Fibroblast of pulmonary artery (primary cell): ENCODE results near the gene CDH20.

Experiments used
- DNase-seq: peaks from one replicate; pipeline ENCODE4 v3.0.0-alpha.2; 2010; ENCODE audit warnings: low read depth
- H3K4me3 ChIP-seq: replicated peaks from 2 replicates; pipeline ENCODE4 v1.5.1; 2011; ENCODE audit warnings: low read depth, mild to moderate bottlenecking, control low read depth, low read length, moderate library complexity
- CTCF ChIP-seq: IDR thresholded peaks from 2 replicates; pipeline ENCODE4 v1.5.1; 2011; ENCODE audit warnings: mild to moderate bottlenecking, control low read depth, low read length, inconsistent platforms; ENCODE audit errors: missing control alignments

Gene CDH20

GRCh38 chr18:61471541-61471940 lies 138.3 kb downstream of the CDH20 start:
- no peak for DNase-seq
- TF ChIP-seq CTCF: no peak
- no peak overlapping the region for H3K4me3 ChIP-seq

GRCh38 chr18:61471942-61472341 lies 138.7 kb downstream of the CDH20 start:
- H3K4me3 ChIP-seq: no peak overlapping the region
- no peak for TF ChIP-seq CTCF

GRCh38 chr18:61474341-61474740 lies 141.1 kb downstream of the CDH20 start:
- H3K4me3 ChIP-seq: no peak overlapping the region
- no peak for DNase-seq
- no peak for TF ChIP-seq CTCF

More at GRCh38 chr18:61471942-61472341, 138.7 kb downstream of the CDH20 start:
- no peak for DNase-seq

- TF ChIP-seq CTCF: no peak
- no peak for DNase-seq
- H3K4me3 ChIP-seq: no peak overlapping the region
Observed at GRCh38 chr18:61474918-61475317, 141.7 kb downstream of the CDH20 start.

- no peak for TF ChIP-seq CTCF
- H3K4me3 ChIP-seq: no peak overlapping the region
- no peak for DNase-seq
Observed at GRCh38 chr18:61475931-61476330, 142.7 kb downstream of the CDH20 start.

- no peak for TF ChIP-seq CTCF
- H3K4me3 ChIP-seq: no peak overlapping the region
- no peak for DNase-seq
Observed at GRCh38 chr18:61489334-61489733, 156.1 kb downstream of the CDH20 start.

GRCh38 chr18:61496374-61496773 lies 163.1 kb downstream of the CDH20 start:
- H3K4me3 ChIP-seq: no peak overlapping the region
- no peak for TF ChIP-seq CTCF
- DNase-seq: no peak
